ENCODE measurements around the gene NBEA. TPM values are rescaled to one million over a fixed set of nuclear protein-coding genes. Genes with fewer than 3 reads are reported as not detected.
"Not testable (repeated sequence)": the region's sequence is repeated elsewhere in the genome, so short reads cannot be mapped to it uniquely, and the experiment has no call there.

NBEA gene
- total RNA-seq, 1 donor = 4.0 TPM

GRCh38 chr13:34988330-34988791, 46.3 kb downstream of the NBEA start:
- Histone ChIP-seq H3K27me3 (ENCODE audit: insufficient read depth, low read length) (no peaks in the 10 kb centered on the region), H2AFZ (ENCODE audit: low read length) (no peak overlapping the region), H4K20me1 (ENCODE audit: insufficient read depth, low read length) (no peaks in the 10 kb centered on the region), H3K36me3 (ENCODE audit: insufficient read depth, low read length) (no peaks in the 10 kb centered on the region), H3K4me1 (ENCODE audit: insufficient read depth, low read length) (no peaks in the 10 kb centered on the region), H3K79me2 (ENCODE audit: insufficient read depth, low read length) (no peaks in the 10 kb centered on the region), H3K27ac (ENCODE audit: low read depth, low read length) (no peak overlapping the region), H3K9me3 (ENCODE audit: low read depth, low read length) (no peaks in the 10 kb centered on the region), H3K4me2 (ENCODE audit: insufficient read depth, low read length) (no peak overlapping the region), H3K4me3 (ENCODE audit: insufficient read depth, low read length) (no peak overlapping the region)
- no peak for DNase-seq (ENCODE audit: insufficient read length, low spot score, missing footprints)
- TF ChIP-seq, protein P1, sequence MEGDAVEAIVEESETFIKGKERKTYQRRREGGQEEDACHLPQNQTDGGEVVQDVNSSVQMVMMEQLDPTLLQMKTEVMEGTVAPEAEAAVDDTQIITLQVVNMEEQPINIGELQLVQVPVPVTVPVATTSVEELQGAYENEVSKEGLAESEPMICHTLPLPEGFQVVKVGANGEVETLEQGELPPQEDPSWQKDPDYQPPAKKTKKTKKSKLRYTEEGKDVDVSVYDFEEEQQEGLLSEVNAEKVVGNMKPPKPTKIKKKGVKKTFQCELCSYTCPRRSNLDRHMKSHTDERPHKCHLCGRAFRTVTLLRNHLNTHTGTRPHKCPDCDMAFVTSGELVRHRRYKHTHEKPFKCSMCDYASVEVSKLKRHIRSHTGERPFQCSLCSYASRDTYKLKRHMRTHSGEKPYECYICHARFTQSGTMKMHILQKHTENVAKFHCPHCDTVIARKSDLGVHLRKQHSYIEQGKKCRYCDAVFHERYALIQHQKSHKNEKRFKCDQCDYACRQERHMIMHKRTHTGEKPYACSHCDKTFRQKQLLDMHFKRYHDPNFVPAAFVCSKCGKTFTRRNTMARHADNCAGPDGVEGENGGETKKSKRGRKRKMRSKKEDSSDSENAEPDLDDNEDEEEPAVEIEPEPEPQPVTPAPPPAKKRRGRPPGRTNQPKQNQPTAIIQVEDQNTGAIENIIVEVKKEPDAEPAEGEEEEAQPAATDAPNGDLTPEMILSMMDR (IDR thresholded peaks at IDR 0.05; ENCODE audit: extremely low read depth, low read depth, low read length) = no peak

DNA sequence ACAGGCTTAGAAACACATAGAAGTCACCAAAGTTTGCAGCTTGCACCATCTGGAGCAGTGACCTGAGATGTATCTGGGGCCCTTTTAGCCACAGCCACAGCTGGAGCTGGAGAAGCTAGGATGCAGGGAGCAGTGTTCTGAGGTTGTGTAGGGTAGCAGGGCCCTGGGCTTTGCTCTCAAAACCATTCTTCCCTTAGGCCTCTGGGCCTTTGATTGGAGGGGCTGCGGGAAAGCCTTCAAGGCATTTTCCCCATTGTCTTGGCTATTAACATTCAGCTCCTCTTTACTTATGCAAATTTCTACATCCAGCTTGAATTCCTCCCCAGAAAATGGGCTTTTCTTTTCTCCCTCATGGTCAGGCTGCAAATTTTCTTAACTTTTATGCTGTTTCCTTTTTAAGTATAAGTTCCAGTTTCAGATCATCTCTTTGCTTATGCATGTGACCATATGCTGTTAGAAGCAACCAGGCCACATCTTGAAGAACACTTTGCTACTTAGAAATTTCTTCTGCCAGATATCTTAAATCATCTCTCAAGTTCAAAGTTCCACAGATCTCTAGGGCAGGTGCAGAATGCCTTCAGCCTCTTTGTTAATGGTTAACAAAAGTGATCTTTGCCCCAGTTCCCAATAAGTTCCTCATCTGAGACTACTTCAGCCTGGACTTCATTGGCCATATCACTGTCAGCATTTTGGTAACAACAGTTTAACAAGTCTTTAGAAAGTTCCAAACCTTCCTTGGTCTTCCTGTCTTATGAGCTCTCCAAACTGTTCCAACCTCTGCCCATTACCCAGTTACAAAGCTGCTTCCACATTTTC, 48.5 kb downstream of the NBEA start:
- no peaks in the 10 kb centered on the region for H3K79me2 ChIP-seq (ENCODE audit: insufficient read depth, low read length)
- no peaks in the 10 kb centered on the region for H4K20me1 ChIP-seq (ENCODE audit: insufficient read depth, low read length)
- no peaks in the 10 kb centered on the region for H3K4me1 ChIP-seq (ENCODE audit: insufficient read depth, low read length)
- DNase-seq (ENCODE audit: insufficient read length, low spot score, missing footprints) = no peak
- H3K9me3 ChIP-seq (ENCODE audit: low read depth, low read length) = no peaks in the 10 kb centered on the region
- no peak overlapping the region for H3K4me2 ChIP-seq (ENCODE audit: insufficient read depth, low read length)
- TF ChIP-seq, protein P1 (IDR thresholded peaks at IDR 0.05; ENCODE audit: extremely low read depth, low read depth, low read length) = no peak
- no peak overlapping the region for H3K4me3 ChIP-seq (ENCODE audit: insufficient read depth, low read length)
- no peaks in the 10 kb centered on the region for H3K36me3 ChIP-seq (ENCODE audit: insufficient read depth, low read length)
- no peaks in the 10 kb centered on the region for H3K27me3 ChIP-seq (ENCODE audit: insufficient read depth, low read length)
- no peak overlapping the region for H3K27ac ChIP-seq (ENCODE audit: low read depth, low read length)
- no peak overlapping the region for H2AFZ ChIP-seq (ENCODE audit: low read length)

- H3K27me3 ChIP-seq (ENCODE audit: insufficient read depth, low read length) = no peaks in the 10 kb centered on the region
- no peak for DNase-seq (ENCODE audit: insufficient read length, low spot score, missing footprints)
- H3K4me1 ChIP-seq (ENCODE audit: insufficient read depth, low read length) = no peaks in the 10 kb centered on the region
- TF ChIP-seq, protein P1 (IDR thresholded peaks at IDR 0.05; ENCODE audit: extremely low read depth, low read depth, low read length) = no peak
- no peaks in the 10 kb centered on the region for H3K9me3 ChIP-seq (ENCODE audit: low read depth, low read length)
- no peaks in the 10 kb centered on the region for H4K20me1 ChIP-seq (ENCODE audit: insufficient read depth, low read length)
- no peak overlapping the region for H3K27ac ChIP-seq (ENCODE audit: low read depth, low read length)
- no peak overlapping the region for H3K4me2 ChIP-seq (ENCODE audit: insufficient read depth, low read length)
- H3K36me3 ChIP-seq (ENCODE audit: insufficient read depth, low read length) = no peaks in the 10 kb centered on the region
- H2AFZ ChIP-seq (ENCODE audit: low read length) = no peak overlapping the region
- H3K4me3 ChIP-seq (ENCODE audit: insufficient read depth, low read length) = no peak overlapping the region
- no peaks in the 10 kb centered on the region for H3K79me2 ChIP-seq (ENCODE audit: insufficient read depth, low read length)
Measured at GRCh38 chr13:34993470-34993869, 51.4 kb downstream of the NBEA start.

DNA sequence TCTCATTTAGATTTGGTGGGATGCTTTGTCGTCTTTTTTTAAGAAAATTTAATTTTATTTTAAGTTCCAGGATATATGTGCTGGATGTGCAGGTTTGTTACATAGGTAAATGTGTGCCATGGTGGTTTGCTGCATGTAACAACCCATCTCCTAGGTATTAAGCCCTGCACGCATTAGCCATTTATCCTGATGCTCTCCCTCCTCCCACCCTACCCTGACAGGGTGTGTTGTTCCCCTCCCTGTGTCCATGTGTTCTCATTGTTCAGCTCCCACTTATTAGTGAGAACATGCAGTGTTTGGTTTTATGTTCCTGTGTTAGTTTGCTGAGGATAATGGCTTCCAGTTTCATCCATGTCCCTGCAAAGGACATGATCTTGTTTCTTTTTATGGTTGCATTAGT, 61.7 kb downstream of the NBEA start:
- H3K4me3 ChIP-seq (ENCODE audit: insufficient read depth, low read length); H3K4me1 ChIP-seq (ENCODE audit: insufficient read depth, low read length); H3K4me2 ChIP-seq (ENCODE audit: insufficient read depth, low read length); H2AFZ ChIP-seq (ENCODE audit: low read length); H3K9me3 ChIP-seq (ENCODE audit: low read depth, low read length); H4K20me1 ChIP-seq (ENCODE audit: insufficient read depth, low read length); H3K79me2 ChIP-seq (ENCODE audit: insufficient read depth, low read length); H3K36me3 ChIP-seq (ENCODE audit: insufficient read depth, low read length); H3K27me3 ChIP-seq (ENCODE audit: insufficient read depth, low read length); DNase-seq (ENCODE audit: insufficient read length, low spot score, missing footprints); H3K27ac ChIP-seq (ENCODE audit: low read depth, low read length): not testable (repeated sequence)
